HepG2 (cell line): Measurements from ENCODE around the gene PRAMEF14. TPM values are rescaled to one million over a fixed set of nuclear protein-coding genes. Genes with fewer than 3 reads are reported as not detected.
"Not testable (repeated sequence)": the region's sequence is repeated elsewhere in the genome, so short reads cannot be mapped to it uniquely, and the experiment has no call there.

ENCODE experiments used
- ATAC-seq: fragments of 200-7000 bp; cut with Tn5 transposase; 3 replicates; pipeline ENCODE4 v1.9.1; 2020; ENCODE audit warnings: mild to moderate bottlenecking, moderate library complexity
- BruUV-seq: library from RNA; stranded (reverse); fragments of 400-500 nt; replicated peaks from 2 replicates; lab custom pipeline; 2021; lab: Mats Ljungman, UMichigan
- CTCF ChIA-PET: fragments of 300-600 bp; formaldehyde crosslinking; extraction: SDS; loops from one replicate; lab custom pipeline; 2021; ENCODE audit warnings: low total read pairs, inconsistent platforms, low intra/inter-chr PET ratio; lab: Yijun Ruan, JAX
- POLR2A ChIA-PET: fragments of 350-600 bp; sonication (Branson Sonifier 250); formaldehyde crosslinking; loops from one replicate; lab custom pipeline; 2020; ENCODE audit warnings: antibody characterized with exemption, inconsistent platforms; lab: Yijun Ruan, JAX
- DNase-seq: peaks from one replicate; pipeline ENCODE4 v3.0.0-alpha.2; 2015; ENCODE audit warnings: low spot score
- FAIRE-seq: peaks from 3 replicates; lab custom pipeline; 2011; peaks lifted over from hg19 to GRCh38; lab: Jason Lieb, UNC
- H2AFZ ChIP-seq: one replicate; pipeline ENCODE4 v1.6.1; 2011; ENCODE audit warnings: low read length, inconsistent platforms
- H3K27ac ChIP-seq: fragments of 300-600 bp; 3 replicates; pipeline ENCODE4 v1.8.0; 2011; ENCODE audit warnings: mixed run types, mild to moderate bottlenecking, mixed read lengths, low read length, inconsistent platforms; ENCODE audit not compliant: insufficient read depth; ENCODE audit errors: extremely low read length
- H3K27me3 ChIP-seq, 2 experiments: fragments of 200-600 bp in 1 of 2; 2 replicates in 1 of 2; 3 replicates in 1 of 2; pipeline versions ENCODE4 v1.6.0 to v1.8.0; 2011; ENCODE audit warnings: low read length in 2 of 2, mild to moderate bottlenecking in 2 of 2, moderate library complexity in 2 of 2, inconsistent platforms in 1 of 2; ENCODE audit not compliant: insufficient read depth in 2 of 2, control insufficient read depth in 1 of 2
- H3K36me3 ChIP-seq, 2 experiments: fragments of 200-600 bp in 1 of 2; replicated peaks in 1 of 2; 2 replicates in 1 of 2; 3 replicates in 1 of 2; pipeline versions ENCODE4 v1.5.1 to v1.8.0; 2011; ENCODE audit warnings: low read length in 2 of 2, inconsistent platforms in 1 of 2; ENCODE audit not compliant: insufficient read depth in 2 of 2, control insufficient read depth in 1 of 2
- H3K4me1 ChIP-seq: 2 replicates; pipeline ENCODE4 v1.5.1; 2012; ENCODE audit warnings: low read length, inconsistent platforms; ENCODE audit not compliant: insufficient read depth
- H3K4me2 ChIP-seq: 2 replicates; pipeline ENCODE4 v1.6.0; 2011; ENCODE audit warnings: low read depth, low read length, inconsistent platforms
- H3K4me3 ChIP-seq, 3 experiments: fragments of 200-600 bp in 1 of 3; sonication (generic), shearing (Covaris generic) in 1 of 3; replicated peaks in 1 of 3; 2 replicates each; pipeline ENCODE4 v1.5.1; 2011 to 2016; ENCODE audit warnings: low read length in 3 of 3, inconsistent platforms in 2 of 3, low read depth in 2 of 3, mild to moderate bottlenecking in 2 of 3, control low read depth in 1 of 3, mixed read lengths in 1 of 3; ENCODE audit not compliant: insufficient read depth in 1 of 3
- H3K79me2 ChIP-seq: one replicate; pipeline ENCODE4 v1.6.1; 2011; ENCODE audit warnings: low read length, inconsistent platforms; ENCODE audit not compliant: insufficient read depth
- H3K9ac ChIP-seq: 2 replicates; pipeline ENCODE4 v1.6.0; 2011; ENCODE audit warnings: mild to moderate bottlenecking, low read depth, low read length, inconsistent platforms; ENCODE audit not compliant: insufficient read depth
- H3K9me3 ChIP-seq: 2 replicates; pipeline ENCODE4 v1.5.1; 2012; ENCODE audit warnings: mild to moderate bottlenecking, low read length
- H4K20me1 ChIP-seq: 2 replicates; pipeline ENCODE4 v1.6.0; 2011; ENCODE audit warnings: inconsistent platforms, mild to moderate bottlenecking, low read length, moderate library complexity; ENCODE audit not compliant: insufficient read depth
- CTCF ChIP-seq: sonication (generic); formaldehyde crosslinking; IDR thresholded peaks from 2 replicates; pipeline ENCODE4 v1.5.0; 2020; ENCODE audit warnings: mild to moderate bottlenecking, missing genetic modification reagents, moderate library complexity
- WGBS: methylation state at CpG from one replicate; pipeline ENCODE4 v1.1.6; 2017; ENCODE audit warnings: low lambda C conversion rate; 5-methylcytosine and 5-hydroxymethylcytosine counted together
- in situ Hi-C: cut with HindIII; loops from 2 replicates; pipeline ENCODE4 v1.10.0; 2017; ENCODE audit warnings: low pct_unique_long_range_greater_than_20kb; ENCODE audit not compliant: extremely low pct_ligation_motif_present
- intact Hi-C: fragments of 100-400 bp; cut with micrococcal nuclease; formaldehyde crosslinking; loops from one replicate; pipeline ENCODE4 v1.10.0; 2022; ENCODE audit not compliant: unreplicated experiment
- polyA plus RNA-seq, 8 experiments: library from polyadenylated mRNA; depleted of rRNA in 3 of 8; stranded (reverse) in 7 of 8; unstranded in 1 of 8; fragments of >200 nt; fragmentation: Illumina TruSeq in 4 of 8; extraction: Trizol in 4 of 8; gene quantifications; 2 replicates each; pipeline versions ENCODE4 v1.2.1 to v1.2.3, GENCODE V29; 2011 to 2016; ENCODE audit warnings: low read depth in 4 of 8, missing spikeins in 1 of 8, mixed read lengths in 1 of 8; ENCODE audit not compliant: insufficient read depth in 1 of 8
- total RNA-seq, 5 experiments: library from RNA; depleted of rRNA; stranded (reverse); fragments of >200 nt; fragmentation: Illumina TruSeq; extraction: Trizol; gene quantifications; 2 replicates each; pipeline ENCODE4 v1.2.3, GENCODE V29; 2016; ENCODE audit warnings: low read depth in 1 of 5

The PRAMEF14 gene
- total and polyA plus RNA-seq, 2 of the 13 experiments (the other 11 are each of a cell fraction or from before 2014, with no cell fraction given), result not detected

DNA sequence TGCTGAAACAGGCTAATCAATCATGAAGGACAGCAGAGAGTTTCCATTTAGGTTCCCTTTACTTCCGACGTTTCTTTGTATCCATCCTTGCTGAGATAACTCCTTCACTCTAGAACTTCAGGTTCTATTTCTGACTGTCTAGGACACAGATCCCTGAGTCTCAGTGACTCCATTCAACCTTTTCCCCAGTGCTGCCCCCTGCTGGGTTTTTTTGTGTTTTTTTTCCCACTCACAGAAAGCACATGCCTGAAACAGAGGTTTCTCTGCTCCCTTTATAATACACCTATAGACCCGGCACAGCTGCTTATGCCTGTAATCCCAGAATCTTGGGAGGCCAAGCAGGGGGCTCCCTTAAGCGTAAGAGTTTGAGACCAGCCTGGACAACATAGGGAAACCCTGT is 21.6 kb upstream of the PRAMEF14 start:
- 45% methylated on average over 4 of the region's 4 CpGs for WGBS
- in situ Hi-C loops, H3K79me2 ChIP-seq, FAIRE-seq, CTCF ChIA-PET, H4K20me1 ChIP-seq, H2AFZ ChIP-seq, H3K4me2 ChIP-seq, H3K27ac ChIP-seq, POLR2A ChIA-PET, H3K4me3 ChIP-seq, BruUV-seq, intact Hi-C loops, H3K9me3 ChIP-seq, H3K9ac ChIP-seq, H3K4me1 ChIP-seq, H3K36me3 ChIP-seq, H3K27me3 ChIP-seq: not testable (repeated sequence)
- DNase-seq, result peak; percentile 10
- TF ChIP-seq CTCF (CRISPR knock-in tag), result peak; percentile 21; the same call in 1 of the 2 replicates
- ATAC-seq, result peak; percentile 41; the same call in 1 of the 3 replicates

DNA sequence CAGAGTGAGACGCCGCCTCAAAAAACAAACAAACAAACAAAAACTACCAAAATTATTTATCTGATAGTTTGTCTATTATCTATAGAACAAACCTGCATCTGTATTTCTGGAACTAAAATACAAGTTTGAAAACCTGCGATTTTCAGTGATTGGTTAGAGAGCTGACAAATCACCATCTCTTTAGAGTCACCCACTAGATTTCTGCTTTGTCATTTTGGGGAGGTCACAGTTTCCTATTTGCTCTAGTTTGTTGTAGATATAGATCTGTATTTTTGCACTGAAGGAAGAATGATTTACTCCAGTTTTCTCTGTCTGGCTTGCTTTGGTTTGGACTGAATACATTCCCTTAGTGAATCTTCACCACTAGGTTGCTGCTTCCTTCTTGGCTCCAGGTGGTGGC is 19.6 kb upstream of the PRAMEF14 start:
- CTCF ChIA-PET, H3K9me3 ChIP-seq, intact Hi-C loops, POLR2A ChIA-PET, H3K4me2 ChIP-seq, H3K4me1 ChIP-seq, H3K9ac ChIP-seq, FAIRE-seq, H3K4me3 ChIP-seq, DNase-seq, BruUV-seq, H4K20me1 ChIP-seq, H3K27ac ChIP-seq, in situ Hi-C loops, H3K36me3 ChIP-seq, H3K79me2 ChIP-seq, H3K27me3 ChIP-seq, ATAC-seq, H2AFZ ChIP-seq: not testable (repeated sequence)
- 61% methylated on average over 3 of the region's 3 CpGs for WGBS

DNA sequence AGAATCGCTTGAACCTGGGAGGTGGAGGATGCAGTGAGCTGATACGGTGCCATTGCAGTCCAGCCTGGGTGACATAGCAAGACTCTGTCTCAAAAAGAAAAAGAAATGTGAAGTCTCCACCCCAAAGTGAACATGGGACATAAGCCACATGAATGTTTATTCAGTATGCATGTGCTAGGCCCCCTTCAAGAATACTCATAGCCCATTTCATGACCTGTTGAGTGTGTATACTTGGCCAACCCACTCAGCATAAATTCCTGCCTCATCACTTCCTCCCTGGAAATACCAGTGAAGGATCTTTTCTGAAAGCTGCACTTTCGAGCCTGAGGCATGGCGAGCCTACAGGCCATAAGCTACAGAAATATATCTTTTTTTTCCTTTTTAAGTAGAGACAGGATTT is 18.0 kb upstream of the PRAMEF14 start:
- H4K20me1 ChIP-seq, in situ Hi-C loops, POLR2A ChIA-PET, H3K79me2 ChIP-seq, FAIRE-seq, H3K4me2 ChIP-seq, H3K4me3 ChIP-seq, H3K36me3 ChIP-seq, H2AFZ ChIP-seq, H3K4me1 ChIP-seq, CTCF ChIA-PET, H3K27me3 ChIP-seq, H3K9me3 ChIP-seq, DNase-seq, BruUV-seq, H3K27ac ChIP-seq, intact Hi-C loops, H3K9ac ChIP-seq, ATAC-seq: not testable (repeated sequence)
- 37% methylated on average over 4 of the region's 4 CpGs for WGBS

DNA sequence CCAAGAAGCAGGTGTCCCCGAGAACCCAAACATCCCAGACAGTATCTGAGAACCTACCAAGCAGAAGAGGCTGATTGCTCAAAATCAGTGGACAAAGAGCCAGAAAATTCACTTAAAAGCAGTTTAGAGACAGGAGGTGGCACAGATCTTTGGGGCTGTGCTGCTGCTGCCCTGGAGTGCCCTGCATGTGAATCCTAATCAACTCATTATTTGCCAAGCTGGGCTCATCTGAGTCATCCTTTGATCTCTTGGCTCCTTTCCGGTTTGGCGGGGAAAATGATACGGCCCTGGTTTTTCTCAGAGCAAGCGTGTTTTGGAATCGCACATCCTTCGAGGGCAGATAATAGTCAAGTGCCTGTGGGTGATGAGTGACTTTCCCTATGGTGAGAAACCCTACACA is 15.4 kb upstream of the PRAMEF14 start:
- H3K79me2 ChIP-seq, ATAC-seq, BruUV-seq, H3K4me3 ChIP-seq, H4K20me1 ChIP-seq, H3K4me1 ChIP-seq, H3K9ac ChIP-seq, POLR2A ChIA-PET, CTCF ChIA-PET, H3K36me3 ChIP-seq, intact Hi-C loops, H3K27ac ChIP-seq, H3K9me3 ChIP-seq, in situ Hi-C loops, H3K4me2 ChIP-seq, DNase-seq, H3K27me3 ChIP-seq, H2AFZ ChIP-seq, FAIRE-seq: not testable (repeated sequence)
- no CpG with 5 or more reads among the region's 7 CpGs for WGBS
